Omental fat pad (tissue), 4 donors: Measurements from ENCODE around the gene NT5DC1. TPM values are rescaled to one million over a fixed set of nuclear protein-coding genes. Genes with fewer than 3 reads are reported as not detected.

Source experiments
- ATAC-seq: fragments of 150-250 bp; one replicate; pipeline ENCODE4 v1.9.1; 2016; ENCODE audit warnings: mild to moderate bottlenecking, moderate library complexity; ENCODE audit not compliant: low FRiP score
- DNase-seq: peaks from one replicate; pipeline ENCODE4 v3.0.0-alpha.2; 2019; ENCODE audit warnings: low spot score
- CTCF ChIP-seq, 3 donors: fragments of 450-650 bp; IDR thresholded peaks; one replicate each; pipeline ENCODE4 v1.5.1; 2016 to 2017; ENCODE audit warnings: antibody characterized with exemption in 3 of 3, mild to moderate bottlenecking in 3 of 3, moderate library complexity in 2 of 3
- total RNA-seq, 4 donors: library from RNA; depleted of rRNA; stranded (reverse); fragments of >200 nt; gene quantifications; one replicate each; pipeline ENCODE4 v1.1.0, GENCODE V29; 2016

NT5DC1 gene
- total RNA-seq, 4 donors from 2014 or later = 6.1 to 8.7 (median 8.2) TPM

- DNase-seq = no peak
- ATAC-seq = no peak
- TF ChIP-seq CTCF (IDR thresholded peaks at IDR 0.05) = no peak
Measured at GRCh38 chr6:116156405-116157326, 56.0 kb downstream of the NT5DC1 start.

GRCh38 chr6:116157391-116157790 lies 56.7 kb downstream of the NT5DC1 start:
- DNase-seq (no peak), ATAC-seq (no peak)
- no peak for TF ChIP-seq CTCF (IDR thresholded peaks at IDR 0.05)

GRCh38 chr6:116158641-116159040 lies 58.0 kb downstream of the NT5DC1 start:
- DNase-seq = no peak
- no peak for TF ChIP-seq CTCF (IDR thresholded peaks at IDR 0.05)
- no peak for ATAC-seq

GRCh38 chr6:116159782-116160524 lies 59.3 kb downstream of the NT5DC1 start:
- no peak for ATAC-seq
- no peak for TF ChIP-seq CTCF (IDR thresholded peaks at IDR 0.05)
- DNase-seq = no peak

GRCh38 chr6:116165596-116165995 lies 64.9 kb downstream of the NT5DC1 start:
- DNase-seq (no peak), ATAC-seq (no peak)
- no peak for TF ChIP-seq CTCF (IDR thresholded peaks at IDR 0.05)

- DNase-seq = no peak
- ATAC-seq = no peak
- no peak for TF ChIP-seq CTCF (IDR thresholded peaks at IDR 0.05)
Measured at GRCh38 chr6:116166369-116166768, 65.7 kb downstream of the NT5DC1 start.
